Caco-2 (cell line): Measurements from ENCODE around the gene SEMA4A. TPM values are rescaled to one million over a fixed set of nuclear protein-coding genes. Genes with fewer than 3 reads are reported as not detected.

Experiments used
- BruUV-seq: library from RNA; stranded (reverse); fragments of 400-500 nt; replicated peaks from 2 replicates; lab custom pipeline; 2021; lab: Mats Ljungman, UMichigan
- CTCF ChIA-PET: fragments of 300-600 bp; sonication (Branson Sonifier 250); formaldehyde crosslinking; loops from one replicate; lab custom pipeline; 2022; ENCODE audit warnings: antibody characterized with exemption; lab: Charles Lee
- POLR2A ChIA-PET: fragments of 300-600 bp; sonication (Branson Sonifier 250); formaldehyde crosslinking; loops from one replicate; lab custom pipeline; 2022; ENCODE audit warnings: antibody characterized with exemption; lab: Charles Lee
- DNase-seq, 2 experiments: peaks; one replicate each; pipeline versions ENCODE4 v3.0.0 to v3.0.0-alpha.2; 2020 to 2022
- H3K27me3 ChIP-seq: replicated peaks from 2 replicates; pipeline ENCODE4 v1.6.0; 2011; ENCODE audit warnings: low read length; ENCODE audit not compliant: control insufficient read depth, insufficient read depth
- H3K36me3 ChIP-seq: 2 replicates; pipeline ENCODE4 v1.5.1; 2011; ENCODE audit warnings: low read length; ENCODE audit not compliant: control insufficient read depth, insufficient read depth
- H3K4me1 ChIP-seq: fragments of 250-450 bp; sonication (Bioruptor Pico); 2 replicates; pipeline ENCODE4 v1.5.1; 2020; ENCODE audit warnings: mild to moderate bottlenecking
- H3K4me3 ChIP-seq: 2 replicates; pipeline ENCODE4 v1.5.1; 2011; ENCODE audit warnings: low read depth, mild to moderate bottlenecking, control low read depth, low read length
- H3K9me3 ChIP-seq: fragments of 250-450 bp; sonication (Bioruptor Pico); 2 replicates; pipeline ENCODE4 v1.5.1; 2020; ENCODE audit warnings: mild to moderate bottlenecking, moderate library complexity
- H3K27ac Mint-ChIP-seq: one replicate; pipeline ENCODE4 v1.8.0; 2022; ENCODE audit warnings: mixed read lengths; ENCODE audit not compliant: unreplicated experiment
- H3K27me3 Mint-ChIP-seq: one replicate; pipeline ENCODE4 v1.8.0; 2022; ENCODE audit warnings: mixed read lengths; ENCODE audit not compliant: insufficient read depth, unreplicated experiment
- H3K36me3 Mint-ChIP-seq: one replicate; pipeline ENCODE4 v1.8.0; 2022; ENCODE audit warnings: mild to moderate bottlenecking, mixed read lengths; ENCODE audit not compliant: insufficient read depth, unreplicated experiment
- H3K4me1 Mint-ChIP-seq: one replicate; pipeline ENCODE4 v1.8.0; 2022; ENCODE audit warnings: low read depth, mixed read lengths; ENCODE audit not compliant: unreplicated experiment
- H3K4me3 Mint-ChIP-seq: one replicate; pipeline ENCODE4 v1.8.0; 2022; ENCODE audit warnings: mild to moderate bottlenecking, moderate library complexity, mixed read lengths; ENCODE audit not compliant: unreplicated experiment
- H3K9me3 Mint-ChIP-seq: one replicate; pipeline ENCODE4 v1.8.0; 2022; ENCODE audit warnings: mixed read lengths; ENCODE audit not compliant: unreplicated experiment
- CTCF ChIP-seq, 2 experiments: fragments of 200-600 bp in 1 of 2; IDR thresholded peaks; 1 replicate in 1 of 2; 2 replicates in 1 of 2; pipeline versions ENCODE4 v1.5.1 to v1.8.0; 2011 to 2022; ENCODE audit warnings: antibody characterized with exemption in 1 of 2, control low read depth in 1 of 2, inconsistent platforms in 1 of 2, low read depth in 1 of 2, low read length in 1 of 2, mild to moderate bottlenecking in 1 of 2, moderate library complexity in 1 of 2; ENCODE audit not compliant: insufficient read depth in 1 of 2, severe bottlenecking in 1 of 2, unreplicated experiment in 1 of 2
- intact Hi-C: fragments of 100-400 bp; cut with micrococcal nuclease; formaldehyde crosslinking; loops from one replicate; pipeline ENCODE4 v1.10.0; 2022; ENCODE audit not compliant: unreplicated experiment
- total RNA-seq: library from RNA; stranded (reverse); gene quantifications from 2 replicates; pipeline ENCODE4 v1.2.3, GENCODE V29; 2022

Gene SEMA4A
- total RNA-seq, 1 experiment from 2014 or later: 0.52 TPM

GRCh38 chr1:156155756-156156510, 2.5 kb downstream of the SEMA4A start:
- POLR2A ChIA-PET: no interaction called here
- intact Hi-C loops: no loop called here
- H3K27me3 ChIP-seq: no peaks in the 10 kb centered on the region
- no TSS peak for BruUV-seq
- H3K36me3 Mint-ChIP-seq: no peaks in the 10 kb centered on the region
- H3K4me1 ChIP-seq: no peaks in the 10 kb centered on the region
- H3K9me3 Mint-ChIP-seq: no peaks in the 10 kb centered on the region
- TF ChIP-seq CTCF (IDR thresholded peaks at IDR 0.05; ENCODE audit: insufficient read depth in 1 of 2, low read depth in 1 of 2, low read length in 1 of 2, severe bottlenecking in 1 of 2, unreplicated experiment in 1 of 2): no peak
- H3K9me3 ChIP-seq: no peaks in the 10 kb centered on the region
- no peak overlapping the region for H3K4me3 Mint-ChIP-seq
- H3K36me3 ChIP-seq: no peaks in the 10 kb centered on the region
- H3K27ac Mint-ChIP-seq: no peak overlapping the region
- CTCF ChIA-PET: no interaction called here
- peaks cover 9% of the 10 kb centered on the region for H3K4me1 Mint-ChIP-seq
- H3K4me3 ChIP-seq: no peak overlapping the region
- H3K27me3 Mint-ChIP-seq: no peaks in the 10 kb centered on the region
- DNase-seq: no peak

GRCh38 chr1:156157506-156157905, 4.1 kb downstream of the SEMA4A start:
- H3K9me3 Mint-ChIP-seq: no peaks in the 10 kb centered on the region
- Histone ChIP-seq H3K9me3 (no peaks in the 10 kb centered on the region), H3K4me1 (no peaks in the 10 kb centered on the region), H3K4me3 (no peak overlapping the region), H3K27me3 (no peaks in the 10 kb centered on the region), H3K36me3 (no peaks in the 10 kb centered on the region)
- intact Hi-C loops: no loop called here
- no peaks in the 10 kb centered on the region for H3K27me3 Mint-ChIP-seq
- TF ChIP-seq CTCF (IDR thresholded peaks at IDR 0.05; ENCODE audit: insufficient read depth in 1 of 2, low read depth in 1 of 2, low read length in 1 of 2, severe bottlenecking in 1 of 2, unreplicated experiment in 1 of 2): no peak
- POLR2A ChIA-PET: no interaction called here
- DNase-seq: no peak
- H3K4me3 Mint-ChIP-seq: no peak overlapping the region
- H3K4me1 Mint-ChIP-seq: peaks cover 3% of the 10 kb centered on the region
- BruUV-seq: no TSS peak
- H3K27ac Mint-ChIP-seq: no peak overlapping the region
- H3K36me3 Mint-ChIP-seq: no peaks in the 10 kb centered on the region
- CTCF ChIA-PET: no interaction called here

GRCh38 chr1:156157966-156158365, 4.6 kb downstream of the SEMA4A start:
- no peaks in the 10 kb centered on the region for H3K9me3 ChIP-seq
- Mint-ChIP-seq H3K27me3 (no peaks in the 10 kb centered on the region), H3K9me3 (no peaks in the 10 kb centered on the region), H3K36me3 (no peaks in the 10 kb centered on the region), H3K4me1 (no peaks in the 10 kb centered on the region), H3K4me3 (no peak overlapping the region), H3K27ac (no peak overlapping the region)
- intact Hi-C loops: no loop called here
- no peaks in the 10 kb centered on the region for H3K27me3 ChIP-seq
- no peaks in the 10 kb centered on the region for H3K4me1 ChIP-seq
- no peak overlapping the region for H3K4me3 ChIP-seq
- no peak for TF ChIP-seq CTCF (IDR thresholded peaks at IDR 0.05; ENCODE audit: insufficient read depth in 1 of 2, low read depth in 1 of 2, low read length in 1 of 2, severe bottlenecking in 1 of 2, unreplicated experiment in 1 of 2)
- POLR2A ChIA-PET: no interaction called here
- no peak for DNase-seq
- BruUV-seq: no TSS peak
- no peaks in the 10 kb centered on the region for H3K36me3 ChIP-seq
- CTCF ChIA-PET: no interaction called here
